CD4-positive, alpha-beta T cell treated with Interleukin-15 for 4 hours (primary cell): Measurements from ENCODE around the gene ST8SIA5.

Source experiments
- DNase-seq: peaks from one replicate; pipeline ENCODE4 v3.0.0-alpha.2; 2020; ENCODE audit warnings: low spot score

Gene ST8SIA5

GRCh38 chr18:46740046-46740445, 16.8 kb downstream of the ST8SIA5 start:
- DNase-seq: no peak

DNA sequence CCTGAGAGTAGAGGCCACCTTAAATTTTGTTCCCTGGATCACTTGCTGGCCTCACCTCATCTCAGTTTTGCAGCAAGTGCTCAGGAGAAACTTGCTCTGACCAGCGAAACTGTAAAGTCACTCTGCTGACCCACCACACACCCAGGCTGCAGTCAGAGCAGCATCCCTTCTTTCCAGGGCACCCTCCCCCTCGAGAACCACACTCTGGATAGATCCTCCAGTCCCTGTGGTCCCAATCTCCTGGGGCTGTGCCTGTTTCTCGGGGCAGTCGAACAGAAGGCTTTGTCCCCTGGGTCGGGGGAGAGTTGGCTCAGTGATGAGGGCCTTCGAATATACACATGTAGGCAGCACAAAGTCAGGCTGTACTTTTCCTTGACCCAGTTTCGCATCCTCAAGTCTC, 18.4 kb downstream of the ST8SIA5 start:
- DNase-seq: no peak

- no peak for DNase-seq
Measured at GRCh38 chr18:46736736-46737135, 20.1 kb downstream of the ST8SIA5 start.

DNA sequence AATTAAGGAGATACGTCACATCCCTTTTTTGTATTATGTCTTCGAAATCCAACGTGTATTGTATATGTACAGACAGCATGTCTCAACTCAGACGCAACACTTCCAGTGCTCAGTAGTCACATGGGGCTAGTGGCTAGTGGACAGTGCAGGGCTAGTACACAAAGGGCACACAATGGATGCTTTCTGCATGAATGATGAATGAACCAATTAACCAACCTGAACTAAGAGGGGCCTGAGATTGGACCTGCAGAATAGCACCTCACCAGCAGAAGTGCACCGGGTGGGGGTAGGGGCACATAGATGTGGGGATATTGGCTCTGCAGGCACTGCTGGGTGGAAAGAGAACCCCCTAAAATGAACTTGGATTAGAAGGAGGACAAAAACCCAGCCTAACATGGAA, 20.7 kb downstream of the ST8SIA5 start:
- no peak for DNase-seq

- no peak for DNase-seq
Measured at GRCh38 chr18:46734981-46735380, 21.9 kb downstream of the ST8SIA5 start.

DNA sequence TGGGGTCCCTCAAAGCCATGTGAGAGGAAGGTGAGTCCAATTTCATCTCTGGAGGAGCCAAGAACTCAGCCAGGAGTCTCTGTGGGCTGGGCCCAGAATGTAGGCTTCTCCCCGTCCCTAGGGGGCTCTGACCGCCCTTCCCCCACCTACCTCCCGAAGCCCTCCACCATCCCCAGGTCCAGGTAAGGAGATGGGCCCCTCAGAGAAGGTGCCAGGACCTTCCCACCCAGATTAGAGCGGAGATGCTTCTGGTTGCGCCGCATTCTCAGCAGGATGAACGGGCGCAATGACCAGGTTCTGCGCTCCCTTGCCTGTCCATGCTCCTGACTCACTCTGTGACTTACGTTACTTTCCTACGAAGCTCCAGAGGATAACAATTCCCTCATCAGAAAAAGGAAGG, 23.0 kb downstream of the ST8SIA5 start:
- no peak for DNase-seq

DNA sequence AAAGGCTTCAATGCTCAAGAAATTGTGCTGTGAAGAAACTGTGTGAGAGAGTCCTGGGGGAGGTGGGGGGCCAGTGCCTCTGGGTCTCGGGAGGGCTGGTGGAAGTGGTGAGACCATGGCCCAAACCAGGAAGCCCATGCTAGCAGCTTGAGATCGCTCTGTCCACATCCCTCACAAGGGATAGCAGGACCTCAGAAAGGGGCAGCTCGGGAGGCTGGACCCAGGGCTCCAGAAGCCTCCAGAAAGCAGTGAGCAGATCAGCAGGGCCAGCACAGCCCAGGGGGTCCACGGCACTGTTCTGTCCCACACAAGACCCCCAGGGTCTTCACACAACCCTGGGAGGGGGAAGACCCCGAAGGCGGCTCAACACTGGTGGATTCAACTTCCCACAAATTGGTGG, 24.1 kb downstream of the ST8SIA5 start:
- no peak for DNase-seq

DNA sequence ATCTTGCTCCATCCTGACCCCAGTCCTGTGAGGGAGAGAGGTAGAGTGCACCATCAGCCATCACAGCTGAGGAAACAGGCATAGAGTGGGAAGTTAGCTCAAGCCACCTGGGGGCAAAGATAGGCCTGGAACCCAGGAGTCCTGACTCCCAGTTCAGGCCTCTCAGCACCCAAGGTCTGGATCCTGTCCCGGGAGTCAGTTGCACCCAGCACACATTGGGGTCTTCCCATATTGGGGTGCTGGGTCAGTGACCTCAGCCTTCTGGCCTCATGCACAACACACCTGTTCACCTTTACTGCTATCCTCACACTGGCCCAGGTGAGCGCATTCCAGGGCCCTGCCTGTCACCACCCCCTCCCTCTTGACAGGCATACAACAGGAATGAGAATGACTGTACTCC, 24.7 kb downstream of the ST8SIA5 start:
- no peak for DNase-seq

DNA sequence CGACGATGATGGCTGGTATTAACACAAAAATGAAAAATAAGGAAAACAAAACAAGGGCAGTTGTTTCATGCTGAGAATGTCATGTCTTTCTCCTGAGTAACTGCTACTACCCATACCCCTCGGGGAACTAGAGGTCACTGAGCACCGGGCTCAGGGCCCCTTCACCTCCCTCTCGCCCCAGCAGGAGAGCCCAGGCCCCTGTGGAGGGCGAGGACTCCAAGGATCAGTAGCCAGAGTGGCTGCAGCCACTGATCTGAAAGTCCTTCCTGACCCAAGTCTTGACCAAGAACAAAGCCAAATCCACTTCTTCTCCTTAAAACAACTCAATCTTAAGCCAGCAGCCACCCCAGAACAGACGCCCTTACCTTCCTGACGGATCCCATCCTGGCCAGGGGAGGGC, 25.5 kb downstream of the ST8SIA5 start:
- DNase-seq: no peak

- DNase-seq: no peak
Measured at GRCh38 chr18:46728219-46728930, 28.5 kb downstream of the ST8SIA5 start.

DNA sequence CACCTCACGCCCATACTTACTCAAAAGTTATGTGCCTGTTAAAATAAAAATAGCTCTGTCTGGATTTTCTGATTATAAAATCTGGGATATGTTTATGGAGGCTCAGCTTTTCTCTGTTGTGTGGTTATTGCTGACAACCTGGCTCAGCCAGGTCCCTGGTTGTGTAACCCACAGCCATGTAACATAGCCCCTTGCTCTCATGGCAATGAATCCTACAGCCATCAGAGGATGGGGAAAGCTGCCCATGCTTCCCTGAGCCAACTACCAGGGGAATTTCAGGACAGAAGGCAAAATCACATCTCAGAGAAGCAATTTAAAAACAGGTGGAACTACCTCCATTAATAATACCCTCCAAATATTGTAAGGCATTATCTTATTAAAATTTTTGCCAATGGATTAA, 29.7 kb downstream of the ST8SIA5 start:
- no peak for DNase-seq

- no peak for DNase-seq
Measured at GRCh38 chr18:46725310-46725709, 31.5 kb downstream of the ST8SIA5 start.

GRCh38 chr18:46723856-46724415, 32.9 kb downstream of the ST8SIA5 start:
- no peak for DNase-seq

- no peak for DNase-seq
Measured at GRCh38 chr18:46722051-46722450, 34.8 kb downstream of the ST8SIA5 start.

DNA sequence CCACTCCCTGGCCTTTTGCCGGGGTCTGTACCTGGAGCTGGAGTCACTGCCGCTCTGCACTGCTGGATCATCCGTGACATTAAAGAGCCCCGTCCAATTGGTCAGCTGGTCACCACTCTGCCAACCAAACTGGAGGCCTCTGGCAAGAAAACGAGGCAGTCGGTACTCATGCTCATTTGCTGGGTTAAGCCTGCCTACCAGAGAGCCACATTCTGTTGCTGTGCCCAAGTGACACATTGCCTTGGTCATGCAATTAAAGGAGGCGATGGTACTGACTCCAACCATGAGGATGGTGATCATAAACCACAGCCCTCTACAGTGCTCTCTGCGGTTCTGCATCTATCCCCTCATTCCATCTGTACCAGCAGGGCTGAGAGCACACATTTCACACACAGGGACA, 35.5 kb downstream of the ST8SIA5 start:
- no peak for DNase-seq

- DNase-seq: no peak
Measured at GRCh38 chr18:46720521-46720920, 36.3 kb downstream of the ST8SIA5 start.

DNA sequence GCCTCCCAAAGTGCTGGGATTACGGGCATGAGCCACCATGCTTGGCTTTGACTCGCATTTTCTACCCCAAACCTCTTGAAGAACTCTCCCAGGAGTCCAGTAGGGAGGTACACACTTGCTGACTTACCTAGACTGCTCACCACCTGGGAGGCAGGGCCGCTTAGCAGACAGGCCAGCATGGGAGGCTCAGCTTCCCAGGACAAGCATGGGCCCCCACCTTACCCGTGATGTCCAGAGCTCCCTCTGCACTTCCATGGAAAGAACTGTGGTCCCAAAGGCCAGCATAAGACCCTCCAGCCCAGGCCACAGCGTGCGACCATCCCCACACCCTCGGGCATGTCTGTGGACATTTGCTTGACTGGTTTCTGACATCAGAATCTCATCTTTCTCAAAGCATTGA, 36.8 kb downstream of the ST8SIA5 start:
- DNase-seq: no peak

DNA sequence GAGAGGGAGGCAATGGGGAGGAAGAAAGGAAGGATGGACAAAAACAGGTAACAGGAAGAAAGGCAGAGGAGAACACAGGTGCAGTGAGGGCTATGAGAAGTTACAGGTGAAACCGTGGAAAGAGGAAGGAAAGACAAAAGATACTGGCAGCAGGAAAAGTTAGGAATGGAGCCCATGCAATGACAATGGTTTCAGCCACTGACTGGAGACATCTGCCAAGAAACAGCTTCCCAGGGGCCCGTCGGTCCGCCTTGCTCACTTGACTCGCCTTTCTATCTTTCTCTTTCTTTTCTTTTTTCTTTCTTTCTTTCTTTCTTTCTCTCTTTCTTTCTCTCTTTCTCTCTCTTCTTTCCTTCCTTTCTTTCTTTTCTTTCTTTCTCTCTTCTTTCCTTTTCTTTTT, 37.5 kb downstream of the ST8SIA5 start:
- DNase-seq: no peak

- DNase-seq: no peak
Measured at GRCh38 chr18:46718501-46719341, 38.1 kb downstream of the ST8SIA5 start.

GRCh38 chr18:46716827-46717226, 40.0 kb downstream of the ST8SIA5 start:
- DNase-seq: no peak

DNA sequence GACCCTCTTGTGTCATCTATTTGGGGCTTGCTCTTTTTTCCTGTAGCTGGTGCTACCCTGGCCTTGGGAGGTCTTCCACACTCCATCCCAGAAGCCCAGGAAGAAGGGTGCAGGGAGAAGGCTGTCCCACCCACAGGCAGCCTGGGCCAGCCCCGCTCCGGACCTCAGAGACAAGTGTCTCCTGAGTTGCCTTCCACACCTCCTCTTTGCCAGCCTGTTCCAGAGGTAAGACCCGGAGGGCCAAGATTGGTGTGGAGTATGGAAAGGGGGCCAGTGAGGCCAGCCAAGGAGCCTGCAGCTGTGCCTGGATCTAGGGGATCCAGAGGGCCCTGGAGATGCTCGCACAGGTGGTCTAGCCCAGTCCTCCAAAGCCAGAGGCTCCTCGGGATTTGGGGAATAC, 40.5 kb downstream of the ST8SIA5 start:
- DNase-seq: no peak

DNA sequence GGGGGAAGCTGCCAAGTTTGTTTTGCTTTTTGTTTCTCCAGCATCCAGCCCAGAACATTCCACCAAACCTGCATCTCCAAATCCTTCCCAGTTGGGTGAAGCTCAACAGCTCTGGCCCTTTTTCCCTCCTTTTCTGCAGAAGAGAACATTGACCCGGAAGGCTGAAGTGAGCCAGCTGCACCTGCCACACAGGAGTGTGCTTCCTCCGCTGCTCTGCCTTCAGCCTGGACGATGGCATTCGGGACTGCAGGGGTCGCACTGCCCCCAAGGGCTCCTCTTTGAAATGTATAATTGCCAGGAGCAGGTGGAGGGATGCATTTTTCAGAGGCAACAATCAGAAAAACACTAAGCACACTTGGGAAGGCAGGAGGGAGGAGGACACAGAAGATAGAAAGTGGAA, 41.8 kb downstream of the ST8SIA5 start:
- DNase-seq: no peak

DNA sequence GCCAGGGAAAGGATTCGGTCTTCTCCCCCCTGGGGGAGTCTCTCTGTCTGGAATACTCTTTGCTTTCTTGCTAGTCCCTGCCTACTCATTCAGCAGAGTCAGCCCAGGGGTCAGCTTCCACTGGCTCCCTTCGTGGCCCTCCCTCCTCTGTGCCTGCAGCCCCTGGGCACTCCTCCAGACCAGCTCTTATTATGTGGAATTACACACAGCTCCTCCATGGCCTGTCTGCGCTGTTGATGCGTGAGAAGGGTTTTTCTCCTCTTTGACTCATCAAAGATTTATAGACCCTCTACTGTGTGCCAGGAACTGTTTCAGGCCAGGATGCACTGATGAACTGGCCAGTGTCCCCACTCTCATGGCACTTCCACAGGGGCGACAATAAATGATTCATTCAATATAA, 44.4 kb downstream of the ST8SIA5 start:
- DNase-seq: no peak
